GM10266 (cell line): ENCODE results near the gene EPG5.
"Not testable (repeated sequence)": the region's sequence is repeated elsewhere in the genome, so short reads cannot be mapped to it uniquely, and the experiment has no call there.

Source experiments
- DNase-seq: peaks from one replicate; pipeline ENCODE4 v3.0.0; 2012; ENCODE audit errors: extremely low spot score
- CTCF ChIP-seq: IDR thresholded peaks from 2 replicates; pipeline ENCODE4 v1.5.1; 2012; ENCODE audit warnings: mild to moderate bottlenecking, low read depth; ENCODE audit not compliant: control insufficient read depth, insufficient read depth; ENCODE audit errors: missing control alignments

EPG5 gene

GRCh38 chr18:45821026-45821425, 146.1 kb downstream of the EPG5 start:
- no peak for TF ChIP-seq CTCF
- no peak for DNase-seq

- no peak for TF ChIP-seq CTCF
- peak; percentile 2 for DNase-seq
Measured at GRCh38 chr18:45820106-45820745, 146.9 kb downstream of the EPG5 start.

- DNase-seq: not testable (repeated sequence)
Measured at GRCh38 chr18:45818765-45819164, 148.4 kb downstream of the EPG5 start.

GRCh38 chr18:45817543-45817942, 149.6 kb downstream of the EPG5 start:
- TF ChIP-seq CTCF: no peak
- no peak for DNase-seq

- not testable (repeated sequence) for DNase-seq
Measured at GRCh38 chr18:45814733-45815132, 152.4 kb downstream of the EPG5 start.

- TF ChIP-seq CTCF: peak; percentile 49
- not testable (repeated sequence) for DNase-seq
Measured at GRCh38 chr18:45807144-45807543, 160.0 kb downstream of the EPG5 start.

- no peak for DNase-seq
- no peak for TF ChIP-seq CTCF
Measured at GRCh38 chr18:45806226-45806625, 160.9 kb downstream of the EPG5 start.

GRCh38 chr18:45805551-45805950, 161.6 kb downstream of the EPG5 start:
- no peak for TF ChIP-seq CTCF
- DNase-seq: no peak
